Neural progenitor cell (in vitro differentiated cells): ENCODE measurements around the gene HOXC12. TPM values are rescaled to one million over a fixed set of nuclear protein-coding genes. Genes with fewer than 3 reads are reported as not detected.

ENCODE experiments used
- DNase-seq: peaks from one replicate; pipeline ENCODE4 v3.0.0-alpha.2; 2016; ENCODE audit warnings: low spot score
- H2AFZ ChIP-seq: fragments of 200-600 bp; sonication (generic); replicated peaks from 2 replicates; pipeline ENCODE4 v1.6.1; 2016; ENCODE audit warnings: antibody characterized with exemption
- H3F3A ChIP-seq: fragments of 200-600 bp; sonication (generic); 2 replicates; pipeline ENCODE4 v1.6.1; 2016; ENCODE audit warnings: antibody characterized with exemption, low read depth
- H3K27ac ChIP-seq: fragments of 200-600 bp; sonication (generic); 2 replicates; pipeline ENCODE4 v1.5.1; 2016; ENCODE audit warnings: mild to moderate bottlenecking
- H3K27me3 ChIP-seq: fragments of 200-600 bp; sonication (generic); 2 replicates; pipeline ENCODE4 v1.6.1; 2016; ENCODE audit warnings: mild to moderate bottlenecking, moderate library complexity
- H3K36me3 ChIP-seq: fragments of 200-600 bp; sonication (generic); 2 replicates; pipeline ENCODE4 v1.5.1; 2016
- H3K4me1 ChIP-seq: fragments of 200-600 bp; sonication (generic); 2 replicates; pipeline ENCODE4 v1.6.1; 2016; ENCODE audit warnings: mixed run types
- H3K4me2 ChIP-seq: fragments of 200-600 bp; sonication (generic); 2 replicates; pipeline ENCODE4 v1.6.1; 2016
- H3K4me3 ChIP-seq: fragments of 200-600 bp; sonication (generic); 2 replicates; pipeline ENCODE4 v1.5.1; 2016
- H3K79me2 ChIP-seq: fragments of 200-600 bp; sonication (generic); 2 replicates; pipeline ENCODE4 v1.6.1; 2016; ENCODE audit warnings: low read depth
- H3K9ac ChIP-seq: fragments of 200-600 bp; sonication (generic); 2 replicates; pipeline ENCODE4 v1.6.1; 2016
- H3K9me3 ChIP-seq: fragments of 200-600 bp; sonication (generic); 2 replicates; pipeline ENCODE4 v1.5.1; 2016; ENCODE audit warnings: low read depth
- H4K20me1 ChIP-seq: fragments of 200-600 bp; sonication (generic); 2 replicates; pipeline ENCODE4 v1.6.1; 2016; ENCODE audit warnings: low read depth
- H3K27ac Mint-ChIP-seq: 3 replicates; pipeline ENCODE4 v1.8.0; 2021; ENCODE audit warnings: mixed read lengths
- H3K27me3 Mint-ChIP-seq: 2 replicates; pipeline ENCODE4 v1.8.0; 2022; ENCODE audit warnings: low read depth, mild to moderate bottlenecking, inconsistent platforms, moderate library complexity, mixed read lengths; ENCODE audit not compliant: insufficient read depth
- H3K36me3 Mint-ChIP-seq: 3 replicates; pipeline ENCODE4 v1.8.0; 2021; ENCODE audit warnings: mixed read lengths
- H3K4me1 Mint-ChIP-seq: 3 replicates; pipeline ENCODE4 v1.8.0; 2021; ENCODE audit warnings: mixed read lengths
- H3K4me3 Mint-ChIP-seq: 3 replicates; pipeline ENCODE4 v1.8.0; 2021; ENCODE audit warnings: mild to moderate bottlenecking, moderate library complexity, mixed read lengths
- H3K9me3 Mint-ChIP-seq: 3 replicates; pipeline ENCODE4 v1.8.0; 2020; ENCODE audit warnings: mixed read lengths
- EZH2 ChIP-seq: fragments of 200-600 bp; sonication (generic); IDR thresholded peaks from 2 replicates; pipeline ENCODE4 v1.6.1; 2017; ENCODE audit warnings: antibody characterized with exemption, mild to moderate bottlenecking, moderate library complexity
- EZH2phosphoT487 ChIP-seq: fragments of 200-600 bp; sonication (generic); IDR thresholded peaks from 2 replicates; pipeline ENCODE4 v1.6.1; 2017; ENCODE audit warnings: antibody characterized with exemption
- total RNA-seq: library from RNA; depleted of rRNA; stranded (reverse); fragments of >200 nt; gene quantifications from 2 replicates; pipeline ENCODE4 v1.2.3, GENCODE V29; 2015; ENCODE audit warnings: low replicate concordance
- TF ChIP-seq, protein P1 (sequence below): fragments of 200-600 bp; sonication (generic); IDR thresholded peaks from 2 replicates; pipeline ENCODE4 v1.5.1; 2017; ENCODE audit warnings: antibody characterized with exemption, mild to moderate bottlenecking

HOXC12 gene
- total RNA-seq, 1 donor from 2014 or later, result not detected

DNA sequence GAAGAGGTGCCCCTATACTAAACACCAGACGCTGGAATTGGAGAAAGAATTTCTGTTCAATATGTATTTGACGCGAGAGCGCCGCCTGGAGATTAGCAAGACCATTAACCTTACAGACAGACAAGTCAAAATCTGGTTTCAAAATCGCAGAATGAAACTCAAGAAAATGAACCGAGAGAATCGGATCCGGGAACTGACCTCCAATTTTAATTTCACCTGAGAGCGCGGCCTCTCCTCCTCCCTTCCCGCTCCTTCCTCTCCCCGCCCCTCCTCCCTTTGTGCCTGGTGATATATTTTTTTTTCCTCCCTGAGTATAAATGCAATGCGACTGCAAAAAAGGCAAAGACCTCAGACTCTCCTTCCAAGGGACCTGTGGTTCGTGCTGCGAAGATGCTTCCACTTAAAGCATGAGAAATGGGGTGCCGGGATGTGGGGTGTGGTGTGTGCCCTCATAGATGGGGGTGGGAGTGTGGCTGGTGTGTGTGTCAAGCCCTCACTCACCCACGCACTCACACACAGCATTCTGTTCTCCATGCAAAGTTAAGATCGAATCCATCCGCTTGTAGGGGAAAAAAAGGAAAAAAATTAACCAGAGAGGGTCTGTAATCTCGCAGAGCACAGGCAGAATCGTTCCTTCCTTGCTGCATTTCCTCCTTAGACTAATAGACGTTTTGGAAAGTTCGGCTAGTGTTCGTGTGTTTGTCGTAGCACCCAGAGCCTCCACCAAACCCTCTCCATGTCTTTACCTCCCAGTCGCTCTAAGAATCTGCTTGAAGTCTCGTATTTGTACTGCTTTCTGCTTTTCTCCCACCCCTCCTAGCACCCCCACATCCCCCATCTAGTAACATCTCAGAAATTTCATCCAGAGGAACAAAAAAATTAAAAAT lies 34.8 kb downstream of the HOXC12 start:
- Histone ChIP-seq H3K27me3 (peaks cover 100% of the 10 kb centered on the region), H3K9ac (no peak overlapping the region), H3K36me3 (no peaks in the 10 kb centered on the region), H3K27ac (no peak overlapping the region), H3K4me1 (no peaks in the 10 kb centered on the region), H3K4me2 (no peak overlapping the region), H3F3A (no peaks in the 10 kb centered on the region), H3K79me2 (no peaks in the 10 kb centered on the region), H2AFZ (no peak overlapping the region), H3K4me3 (no peak overlapping the region), H3K9me3 (no peaks in the 10 kb centered on the region), H4K20me1 (peaks cover 85% of the 10 kb centered on the region)
- Mint-ChIP-seq H3K27me3 (peaks cover 100% of the 10 kb centered on the region), H3K4me3 (no peak overlapping the region), H3K36me3 (no peaks in the 10 kb centered on the region), H3K4me1 (no peaks in the 10 kb centered on the region), H3K9me3 (peaks cover 9% of the 10 kb centered on the region), H3K27ac (no peak overlapping the region)
- TF ChIP-seq, protein P1, sequence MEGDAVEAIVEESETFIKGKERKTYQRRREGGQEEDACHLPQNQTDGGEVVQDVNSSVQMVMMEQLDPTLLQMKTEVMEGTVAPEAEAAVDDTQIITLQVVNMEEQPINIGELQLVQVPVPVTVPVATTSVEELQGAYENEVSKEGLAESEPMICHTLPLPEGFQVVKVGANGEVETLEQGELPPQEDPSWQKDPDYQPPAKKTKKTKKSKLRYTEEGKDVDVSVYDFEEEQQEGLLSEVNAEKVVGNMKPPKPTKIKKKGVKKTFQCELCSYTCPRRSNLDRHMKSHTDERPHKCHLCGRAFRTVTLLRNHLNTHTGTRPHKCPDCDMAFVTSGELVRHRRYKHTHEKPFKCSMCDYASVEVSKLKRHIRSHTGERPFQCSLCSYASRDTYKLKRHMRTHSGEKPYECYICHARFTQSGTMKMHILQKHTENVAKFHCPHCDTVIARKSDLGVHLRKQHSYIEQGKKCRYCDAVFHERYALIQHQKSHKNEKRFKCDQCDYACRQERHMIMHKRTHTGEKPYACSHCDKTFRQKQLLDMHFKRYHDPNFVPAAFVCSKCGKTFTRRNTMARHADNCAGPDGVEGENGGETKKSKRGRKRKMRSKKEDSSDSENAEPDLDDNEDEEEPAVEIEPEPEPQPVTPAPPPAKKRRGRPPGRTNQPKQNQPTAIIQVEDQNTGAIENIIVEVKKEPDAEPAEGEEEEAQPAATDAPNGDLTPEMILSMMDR, result peak; percentile 55
- TF ChIP-seq EZH2phosphoT487 (peak; percentile 56), EZH2 (peak; percentile 20)
- DNase-seq, result peak; percentile 71

GRCh38 chr12:53990311-53991076 lies 35.8 kb downstream of the HOXC12 start:
- no peaks in the 10 kb centered on the region for H3F3A ChIP-seq
- H3K27me3 Mint-ChIP-seq, result peaks cover 100% of the 10 kb centered on the region
- H3K4me2 ChIP-seq, result no peak overlapping the region
- H3K4me3 Mint-ChIP-seq, result no peak overlapping the region
- H2AFZ ChIP-seq, result no peak overlapping the region
- H3K27ac ChIP-seq, result no peak overlapping the region
- H3K27ac Mint-ChIP-seq, result no peak overlapping the region
- H3K9me3 Mint-ChIP-seq, result peaks cover 9% of the 10 kb centered on the region
- H3K4me1 ChIP-seq, result no peaks in the 10 kb centered on the region
- H3K4me1 Mint-ChIP-seq, result peaks cover 2% of the 10 kb centered on the region
- H3K27me3 ChIP-seq, result peaks cover 100% of the 10 kb centered on the region
- DNase-seq, result no peak
- H3K9me3 ChIP-seq, result no peaks in the 10 kb centered on the region
- H3K36me3 Mint-ChIP-seq, result no peaks in the 10 kb centered on the region
- no peak overlapping the region for H3K4me3 ChIP-seq
- H3K9ac ChIP-seq, result no peak overlapping the region
- no peaks in the 10 kb centered on the region for H3K36me3 ChIP-seq
- H4K20me1 ChIP-seq, result peaks cover 88% of the 10 kb centered on the region
- TF ChIP-seq EZH2phosphoT487 (peak; percentile 85), EZH2 (peak; percentile 59)
- TF ChIP-seq, protein P1, result no peak
- no peaks in the 10 kb centered on the region for H3K79me2 ChIP-seq

GRCh38 chr12:53991077-53991460 lies 36.4 kb downstream of the HOXC12 start:
- Histone ChIP-seq H3K4me2 (no peak overlapping the region), H3K79me2 (no peaks in the 10 kb centered on the region)

More at GRCh38 chr12:53991077-53991460, 36.4 kb downstream of the HOXC12 start:
- H3K9me3 ChIP-seq, result no peaks in the 10 kb centered on the region
- Mint-ChIP-seq H3K4me1 (peaks cover 2% of the 10 kb centered on the region), H3K36me3 (no peaks in the 10 kb centered on the region), H3K27me3 (peaks cover 100% of the 10 kb centered on the region), H3K4me3 (no peak overlapping the region), H3K27ac (no peak overlapping the region), H3K9me3 (peaks cover 9% of the 10 kb centered on the region)
- no peaks in the 10 kb centered on the region for H3K4me1 ChIP-seq
- no peaks in the 10 kb centered on the region for H3F3A ChIP-seq
- H3K4me3 ChIP-seq, result no peak overlapping the region
- H3K27ac ChIP-seq, result no peak overlapping the region
- no peaks in the 10 kb centered on the region for H3K36me3 ChIP-seq
- H4K20me1 ChIP-seq, result peaks cover 87% of the 10 kb centered on the region
- TF ChIP-seq EZH2phosphoT487 (peak; percentile 28), EZH2 (peak; percentile 33)
- TF ChIP-seq, protein P1, result no peak
- peaks cover 100% of the 10 kb centered on the region for H3K27me3 ChIP-seq
- H3K9ac ChIP-seq, result no peak overlapping the region
- no peak overlapping the region for H2AFZ ChIP-seq
- no peak for DNase-seq
